Esophagus squamous epithelium (tissue), 4 donors: ENCODE results near the gene SPECC1.

Experiments used
- POLR2A ChIP-seq, 4 donors: fragments of 450-650 bp; IDR thresholded peaks; one replicate each; pipeline ENCODE4 v1.6.1; 2017; ENCODE audit warnings: antibody characterized with exemption in 4 of 4, mild to moderate bottlenecking in 4 of 4, moderate library complexity in 3 of 4
- TF ChIP-seq, protein P1 (sequence below), 6 experiments: fragments of 450-650 bp in 4 of 6; fragments of 200-600 bp in 2 of 6; sonication (generic) in 2 of 6; IDR thresholded peaks; one replicate each; pipeline ENCODE4 v1.5.1; 2016 to 2019; ENCODE audit warnings: antibody characterized with exemption in 6 of 6, mild to moderate bottlenecking in 4 of 6, moderate library complexity in 4 of 6

DNA sequence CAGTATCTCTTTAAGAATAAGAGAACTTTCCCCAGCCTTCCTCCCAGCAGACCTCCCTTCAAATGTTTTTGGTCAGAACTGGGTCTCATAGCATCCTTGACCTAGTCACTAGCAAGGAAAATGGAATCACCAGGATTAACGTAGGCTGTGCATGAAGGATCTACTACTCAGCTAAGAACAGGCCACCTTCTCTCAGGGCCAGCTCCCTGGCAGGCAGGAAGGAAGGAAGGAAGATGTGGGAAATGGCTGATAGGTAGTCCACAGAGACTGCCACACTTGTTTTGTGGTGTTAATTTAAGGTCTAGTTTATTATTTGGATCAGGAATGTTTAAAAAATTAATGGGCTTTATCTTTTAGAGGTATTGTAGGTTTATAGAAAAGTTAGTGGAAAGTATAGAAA is 136.4 kb downstream of the SPECC1 start:
- TF ChIP-seq, protein P1, sequence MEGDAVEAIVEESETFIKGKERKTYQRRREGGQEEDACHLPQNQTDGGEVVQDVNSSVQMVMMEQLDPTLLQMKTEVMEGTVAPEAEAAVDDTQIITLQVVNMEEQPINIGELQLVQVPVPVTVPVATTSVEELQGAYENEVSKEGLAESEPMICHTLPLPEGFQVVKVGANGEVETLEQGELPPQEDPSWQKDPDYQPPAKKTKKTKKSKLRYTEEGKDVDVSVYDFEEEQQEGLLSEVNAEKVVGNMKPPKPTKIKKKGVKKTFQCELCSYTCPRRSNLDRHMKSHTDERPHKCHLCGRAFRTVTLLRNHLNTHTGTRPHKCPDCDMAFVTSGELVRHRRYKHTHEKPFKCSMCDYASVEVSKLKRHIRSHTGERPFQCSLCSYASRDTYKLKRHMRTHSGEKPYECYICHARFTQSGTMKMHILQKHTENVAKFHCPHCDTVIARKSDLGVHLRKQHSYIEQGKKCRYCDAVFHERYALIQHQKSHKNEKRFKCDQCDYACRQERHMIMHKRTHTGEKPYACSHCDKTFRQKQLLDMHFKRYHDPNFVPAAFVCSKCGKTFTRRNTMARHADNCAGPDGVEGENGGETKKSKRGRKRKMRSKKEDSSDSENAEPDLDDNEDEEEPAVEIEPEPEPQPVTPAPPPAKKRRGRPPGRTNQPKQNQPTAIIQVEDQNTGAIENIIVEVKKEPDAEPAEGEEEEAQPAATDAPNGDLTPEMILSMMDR (IDR thresholded peaks at IDR 0.05), result no peak
- TF ChIP-seq POLR2A (IDR thresholded peaks at IDR 0.05), result no peak
